ENCODE data around the gene LMNTD2. TPM values are rescaled to one million over a fixed set of nuclear protein-coding genes. Genes with fewer than 3 reads are reported as not detected.

The LMNTD2 gene
- total and polyA plus RNA-seq, 2 experiments from 2014 or later: 7.3 to 15.9 TPM

- WGBS (ENCODE audit: low lambda C conversion rate, missing lambda C conversion rate): 97% methylated on average over 30 of the region's 33 CpGs
- Histone ChIP-seq H3K9me3 (ENCODE audit: low read depth) (no peaks in the 10 kb centered on the region), H3K4me1 (ENCODE audit: insufficient read depth) (no peaks in the 10 kb centered on the region), H3K27me3 (no peaks in the 10 kb centered on the region), H4K20me1 (ENCODE audit: insufficient read depth, poor library complexity, severe bottlenecking) (no peaks in the 10 kb centered on the region), H3K9me2 (replicated peaks; ENCODE audit: insufficient read depth) (no peaks in the 10 kb centered on the region), H3K36me3 (replicated peaks; ENCODE audit: insufficient read depth, low read depth) (no peaks in the 10 kb centered on the region), H3K27ac (no peak overlapping the region), H3K4me2 (no peak overlapping the region), H3K4me3 (no peak overlapping the region), H3K79me2 (no peaks in the 10 kb centered on the region), H2AFZ (no peak overlapping the region)
- no peak for DNase-seq (ENCODE audit: low spot score)
- TF ChIP-seq EZH2 (IDR thresholded peaks at IDR 0.05; ENCODE audit: borderline replicate concordance) (no peak), EZH2phosphoT487 (IDR thresholded peaks at IDR 0.05; ENCODE audit: low read depth, severe bottlenecking, unreplicated experiment) (no peak), CTCF (IDR thresholded peaks at IDR 0.05; ENCODE audit: poor library complexity) (no peak)
These were observed 45.0 kb upstream of the LMNTD2 start for GRCh38 chr11:605286-606129.

- no peaks in the 10 kb centered on the region for H3K9me3 ChIP-seq (ENCODE audit: low read depth)
These were observed 42.6 kb upstream of the LMNTD2 start for GRCh38 chr11:603154-603553.

GRCh38 chr11:601573-602245 is 41.2 kb upstream of the LMNTD2 start:
- Histone ChIP-seq H3K9me3 (ENCODE audit: low read depth) (no peaks in the 10 kb centered on the region), H2AFZ (no peak overlapping the region), H3K9me2 (replicated peaks; ENCODE audit: insufficient read depth) (no peaks in the 10 kb centered on the region), H3K4me2 (no peak overlapping the region), H3K36me3 (replicated peaks; ENCODE audit: insufficient read depth, low read depth) (no peaks in the 10 kb centered on the region), H3K4me1 (ENCODE audit: insufficient read depth) (no peaks in the 10 kb centered on the region), H3K79me2 (peaks cover 4% of the 10 kb centered on the region), H3K27me3 (no peaks in the 10 kb centered on the region), H3K27ac (no peak overlapping the region), H4K20me1 (ENCODE audit: insufficient read depth, poor library complexity, severe bottlenecking) (peaks cover 4% of the 10 kb centered on the region), H3K4me3 (no peak overlapping the region)
- DNase-seq (ENCODE audit: low spot score): no peak
- 96% methylated on average over 23 of the region's 23 CpGs for whole genome bisulfite sequencing (ENCODE audit: low lambda C conversion rate, missing lambda C conversion rate)
- TF ChIP-seq EZH2phosphoT487 (IDR thresholded peaks at IDR 0.05; ENCODE audit: low read depth, severe bottlenecking, unreplicated experiment) (no peak), EZH2 (IDR thresholded peaks at IDR 0.05; ENCODE audit: borderline replicate concordance) (no peak), CTCF (IDR thresholded peaks at IDR 0.05; ENCODE audit: poor library complexity) (no peak)

More at GRCh38 chr11:603154-603553, 42.6 kb upstream of the LMNTD2 start:
- peaks cover 4% of the 10 kb centered on the region for H4K20me1 ChIP-seq (ENCODE audit: insufficient read depth, poor library complexity, severe bottlenecking)
- no peak overlapping the region for H2AFZ ChIP-seq
- H3K36me3 ChIP-seq (replicated peaks; ENCODE audit: insufficient read depth, low read depth): no peaks in the 10 kb centered on the region
- no peak overlapping the region for H3K4me3 ChIP-seq
- H3K79me2 ChIP-seq: peaks cover 4% of the 10 kb centered on the region
- WGBS (ENCODE audit: low lambda C conversion rate, missing lambda C conversion rate): 93% methylated on average over 13 of the region's 13 CpGs
- no peak overlapping the region for H3K27ac ChIP-seq
- no peaks in the 10 kb centered on the region for H3K4me1 ChIP-seq (ENCODE audit: insufficient read depth)
- DNase-seq (ENCODE audit: low spot score): no peak
- no peak overlapping the region for H3K4me2 ChIP-seq
- no peaks in the 10 kb centered on the region for H3K27me3 ChIP-seq
- TF ChIP-seq CTCF (IDR thresholded peaks at IDR 0.05; ENCODE audit: poor library complexity): no peak
- TF ChIP-seq EZH2 (IDR thresholded peaks at IDR 0.05; ENCODE audit: borderline replicate concordance): no peak
- TF ChIP-seq EZH2phosphoT487 (IDR thresholded peaks at IDR 0.05; ENCODE audit: low read depth, severe bottlenecking, unreplicated experiment): no peak
- no peaks in the 10 kb centered on the region for H3K9me2 ChIP-seq (replicated peaks; ENCODE audit: insufficient read depth)
